ENCODE measurements around the gene TMEM138.

TMEM138 gene

DNA sequence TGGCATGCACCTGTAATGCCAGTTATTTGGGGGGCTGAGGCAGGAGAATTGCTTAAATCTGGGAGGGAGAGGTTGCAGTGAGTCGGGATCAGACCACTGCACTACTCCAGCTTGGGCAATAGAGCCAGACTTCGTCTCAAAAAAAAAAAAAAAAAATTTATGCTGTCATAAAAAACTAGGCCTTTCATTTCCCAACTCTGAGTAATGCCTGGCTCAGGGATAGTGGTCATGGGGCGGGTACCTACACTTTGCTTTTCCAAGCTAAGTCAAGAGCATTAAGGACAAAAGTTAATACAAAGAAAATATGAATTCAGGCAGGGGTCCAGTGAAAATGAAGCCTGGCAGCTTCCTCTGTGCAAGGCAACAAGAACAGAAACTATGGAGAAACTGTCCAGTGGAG is 51.3 kb downstream of the TMEM138 start:
- no peak for DNase-seq

DNA sequence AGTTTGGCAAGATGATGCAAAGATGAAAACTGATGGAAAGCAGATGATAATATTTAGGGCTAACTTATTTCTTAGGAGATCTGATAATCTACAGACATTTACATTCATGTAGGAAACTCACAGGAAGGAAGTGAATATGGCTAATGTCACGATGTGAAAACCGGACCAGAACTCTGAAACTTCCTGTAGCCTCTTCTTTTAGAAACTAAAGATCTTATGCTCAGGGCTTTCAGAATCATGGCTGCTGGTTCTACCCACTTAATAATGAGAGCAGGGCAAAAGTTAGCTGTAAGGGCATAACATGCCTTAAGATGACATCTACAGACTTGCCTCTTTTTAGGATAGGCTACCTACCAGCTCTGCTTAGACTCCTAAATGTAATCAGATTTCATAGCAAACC is 52.4 kb downstream of the TMEM138 start:
- DNase-seq: no peak

DNA sequence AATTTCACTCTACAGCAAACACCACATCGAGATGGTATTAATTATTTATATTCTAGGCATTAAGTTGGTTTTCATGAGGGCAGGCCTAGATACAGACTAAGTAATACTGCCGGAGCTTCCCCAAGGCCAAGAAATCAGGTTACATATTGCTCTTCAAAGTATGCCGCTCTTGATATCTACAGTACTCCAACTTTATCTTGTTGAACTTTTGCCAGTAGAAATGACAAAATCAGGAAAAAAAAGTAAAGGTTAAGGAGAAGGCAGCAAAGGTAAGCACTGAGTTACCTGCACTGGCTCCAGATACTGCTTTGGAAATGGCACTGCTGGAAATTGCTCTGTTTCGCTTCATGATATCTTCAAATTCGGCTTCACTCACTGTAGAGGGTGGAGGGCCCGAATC is 53.2 kb downstream of the TMEM138 start:
- no peak for DNase-seq

DNA sequence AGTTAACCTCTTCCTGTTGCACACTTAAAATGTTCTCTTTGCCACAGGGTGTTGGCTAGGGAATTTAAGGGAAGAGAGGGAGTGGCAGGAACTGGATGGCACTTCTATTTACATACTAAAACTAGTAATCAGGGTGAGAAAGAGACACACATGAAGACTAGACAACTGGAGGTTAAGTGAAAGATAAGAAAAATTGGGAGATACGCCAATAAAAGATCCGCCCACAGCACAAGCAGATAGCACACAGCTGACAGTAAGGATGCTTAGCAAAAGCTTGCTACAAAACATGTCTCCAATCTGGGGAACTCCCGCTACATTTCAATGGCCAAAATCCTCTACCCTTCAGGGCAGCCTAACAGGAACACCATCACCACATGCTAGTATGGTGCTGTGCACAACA is 54.8 kb downstream of the TMEM138 start:
- DNase-seq: peak; percentile 81

GRCh38 chr11:61417670-61418069 is 55.5 kb downstream of the TMEM138 start:
- DNase-seq: peak; percentile 72

GRCh38 chr11:61418136-61418535 is 56.0 kb downstream of the TMEM138 start:
- DNase-seq: no peak

Data from hematopoietic multipotent progenitor cell treated with erythropoietin and hydrocortisone succinate and interleukin-3 and kit ligand, for 6 days (in vitro differentiated cells).